ENCODE results near the gene GAS7. TPM values are rescaled to one million over a fixed set of nuclear protein-coding genes. Genes with fewer than 3 reads are reported as not detected.

Gene GAS7
- total RNA-seq, 1 experiment from 2014 or later = 4.1 TPM

DNA sequence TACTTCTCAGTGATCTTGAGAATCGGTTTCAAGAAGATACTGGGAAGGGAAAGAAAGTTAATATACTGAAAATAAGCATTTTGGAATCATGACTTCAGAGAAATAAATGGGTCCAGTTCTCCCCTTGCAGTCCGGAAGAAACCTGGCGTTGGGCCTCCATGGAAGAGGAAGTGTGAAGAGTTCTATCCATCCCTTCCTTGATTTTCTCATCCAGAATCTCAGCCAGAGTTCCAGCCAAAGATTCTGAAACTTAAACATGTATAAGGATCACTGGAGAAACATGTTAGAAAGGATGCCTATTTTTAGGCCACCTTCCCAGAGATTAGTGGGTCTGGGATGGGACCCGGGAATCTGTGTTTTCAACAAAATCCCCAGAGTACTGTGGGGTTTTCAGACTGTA lies 8.7 kb upstream of the GAS7 start:
- intact Hi-C loops (cut with micrococcal nuclease) = no loop called here
- ChIA-PET RAD21 (ENCODE audit: low non-redundant PET in 1 of 2, low total read pairs in 2 of 2, uncharacterized antibody in 2 of 2, unreplicated experiment in 2 of 2) (no interaction called here), CTCF (no interaction called here), POLR2A (no interaction called here)
- TF ChIP-seq ZFX (IDR thresholded peaks at IDR 0.05) = no peak
- TF ChIP-seq, protein P1, sequence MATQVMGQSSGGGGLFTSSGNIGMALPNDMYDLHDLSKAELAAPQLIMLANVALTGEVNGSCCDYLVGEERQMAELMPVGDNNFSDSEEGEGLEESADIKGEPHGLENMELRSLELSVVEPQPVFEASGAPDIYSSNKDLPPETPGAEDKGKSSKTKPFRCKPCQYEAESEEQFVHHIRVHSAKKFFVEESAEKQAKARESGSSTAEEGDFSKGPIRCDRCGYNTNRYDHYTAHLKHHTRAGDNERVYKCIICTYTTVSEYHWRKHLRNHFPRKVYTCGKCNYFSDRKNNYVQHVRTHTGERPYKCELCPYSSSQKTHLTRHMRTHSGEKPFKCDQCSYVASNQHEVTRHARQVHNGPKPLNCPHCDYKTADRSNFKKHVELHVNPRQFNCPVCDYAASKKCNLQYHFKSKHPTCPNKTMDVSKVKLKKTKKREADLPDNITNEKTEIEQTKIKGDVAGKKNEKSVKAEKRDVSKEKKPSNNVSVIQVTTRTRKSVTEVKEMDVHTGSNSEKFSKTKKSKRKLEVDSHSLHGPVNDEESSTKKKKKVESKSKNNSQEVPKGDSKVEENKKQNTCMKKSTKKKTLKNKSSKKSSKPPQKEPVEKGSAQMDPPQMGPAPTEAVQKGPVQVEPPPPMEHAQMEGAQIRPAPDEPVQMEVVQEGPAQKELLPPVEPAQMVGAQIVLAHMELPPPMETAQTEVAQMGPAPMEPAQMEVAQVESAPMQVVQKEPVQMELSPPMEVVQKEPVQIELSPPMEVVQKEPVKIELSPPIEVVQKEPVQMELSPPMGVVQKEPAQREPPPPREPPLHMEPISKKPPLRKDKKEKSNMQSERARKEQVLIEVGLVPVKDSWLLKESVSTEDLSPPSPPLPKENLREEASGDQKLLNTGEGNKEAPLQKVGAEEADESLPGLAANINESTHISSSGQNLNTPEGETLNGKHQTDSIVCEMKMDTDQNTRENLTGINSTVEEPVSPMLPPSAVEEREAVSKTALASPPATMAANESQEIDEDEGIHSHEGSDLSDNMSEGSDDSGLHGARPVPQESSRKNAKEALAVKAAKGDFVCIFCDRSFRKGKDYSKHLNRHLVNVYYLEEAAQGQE (IDR thresholded peaks at IDR 0.05; ENCODE audit: low read depth) = no peak
- TF ChIP-seq CBX3 (IDR thresholded peaks at IDR 0.05; ENCODE audit: low read depth) = no peak
- TF ChIP-seq TCF7L2 (IDR thresholded peaks at IDR 0.05; ENCODE audit: borderline replicate concordance, extremely low read depth, insufficient read depth, insufficient read length) = no peak
- TF ChIP-seq SIN3A (IDR thresholded peaks at IDR 0.05; ENCODE audit: low read depth) = no peak
- TF ChIP-seq, protein P2, sequence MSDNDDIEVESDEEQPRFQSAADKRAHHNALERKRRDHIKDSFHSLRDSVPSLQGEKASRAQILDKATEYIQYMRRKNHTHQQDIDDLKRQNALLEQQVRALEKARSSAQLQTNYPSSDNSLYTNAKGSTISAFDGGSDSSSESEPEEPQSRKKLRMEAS (IDR thresholded peaks at IDR 0.05) = no peak
- TF ChIP-seq EZH2phosphoT487 (IDR thresholded peaks at IDR 0.05; ENCODE audit: borderline replicate concordance) = no peak
- no peak for TF ChIP-seq POLR2A (IDR thresholded peaks at IDR 0.05; ENCODE audit: borderline replicate concordance, extremely low read depth, insufficient read depth, insufficient read length)
- TF ChIP-seq, protein P3, sequence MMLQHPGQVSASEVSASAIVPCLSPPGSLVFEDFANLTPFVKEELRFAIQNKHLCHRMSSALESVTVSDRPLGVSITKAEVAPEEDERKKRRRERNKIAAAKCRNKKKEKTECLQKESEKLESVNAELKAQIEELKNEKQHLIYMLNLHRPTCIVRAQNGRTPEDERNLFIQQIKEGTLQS (IDR thresholded peaks at IDR 0.05) = no peak
- no peak for TF ChIP-seq JUND (IDR thresholded peaks at IDR 0.05)
- TF ChIP-seq ELF1 (IDR thresholded peaks at IDR 0.05; ENCODE audit: borderline replicate concordance, low read depth) = no peak
- TF ChIP-seq, protein P4, sequence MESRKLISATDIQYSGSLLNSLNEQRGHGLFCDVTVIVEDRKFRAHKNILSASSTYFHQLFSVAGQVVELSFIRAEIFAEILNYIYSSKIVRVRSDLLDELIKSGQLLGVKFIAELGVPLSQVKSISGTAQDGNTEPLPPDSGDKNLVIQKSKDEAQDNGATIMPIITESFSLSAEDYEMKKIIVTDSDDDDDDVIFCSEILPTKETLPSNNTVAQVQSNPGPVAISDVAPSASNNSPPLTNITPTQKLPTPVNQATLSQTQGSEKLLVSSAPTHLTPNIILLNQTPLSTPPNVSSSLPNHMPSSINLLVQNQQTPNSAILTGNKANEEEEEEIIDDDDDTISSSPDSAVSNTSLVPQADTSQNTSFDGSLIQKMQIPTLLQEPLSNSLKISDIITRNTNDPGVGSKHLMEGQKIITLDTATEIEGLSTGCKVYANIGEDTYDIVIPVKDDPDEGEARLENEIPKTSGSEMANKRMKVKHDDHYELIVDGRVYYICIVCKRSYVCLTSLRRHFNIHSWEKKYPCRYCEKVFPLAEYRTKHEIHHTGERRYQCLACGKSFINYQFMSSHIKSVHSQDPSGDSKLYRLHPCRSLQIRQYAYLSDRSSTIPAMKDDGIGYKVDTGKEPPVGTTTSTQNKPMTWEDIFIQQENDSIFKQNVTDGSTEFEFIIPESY (IDR thresholded peaks at IDR 0.05; ENCODE audit: extremely low read depth, insufficient replicate concordance, low read length) = no peak
- no peak for TF ChIP-seq FOSL1 (IDR thresholded peaks at IDR 0.05; ENCODE audit: low read depth)
- no peak for TF ChIP-seq SRF (IDR thresholded peaks at IDR 0.05; ENCODE audit: low read depth)
- TF ChIP-seq ZNF274 (IDR thresholded peaks at IDR 0.05; ENCODE audit: low read depth, low read length) = no peak
- no peak for TF ChIP-seq CEBPB (IDR thresholded peaks at IDR 0.05; ENCODE audit: low read depth)
- no peak for TF ChIP-seq SP1 (IDR thresholded peaks at IDR 0.05; ENCODE audit: low read depth)
- no peak for TF ChIP-seq EZH2 (IDR thresholded peaks at IDR 0.05)
- no peak for TF ChIP-seq EGR1 (IDR thresholded peaks at IDR 0.05; ENCODE audit: low read depth)
- no peaks in the 10 kb centered on the region for H3K36me3 ChIP-seq (ENCODE audit: control insufficient read depth in 1 of 2, insufficient read depth in 2 of 2, low read length in 2 of 2)
- no peaks in the 10 kb centered on the region for H4K20me1 ChIP-seq (ENCODE audit: insufficient read depth)
- H3K4me3 ChIP-seq (replicated peaks in 1 of 2; ENCODE audit: low read depth in 1 of 2, low read length in 2 of 2) = no peak overlapping the region
- no peak overlapping the region for H3K4me2 ChIP-seq (ENCODE audit: low read length)
- H3K9me2 ChIP-seq (ENCODE audit: insufficient read depth) = no peaks in the 10 kb centered on the region
- no peak for ATAC-seq
- DNase-seq (ENCODE audit: low read depth, low spot score) = no peak
- peaks cover 5 to 7% of the 10 kb centered on the region in 2 experiments; a peak in 2 of 4 replicates for H3K4me1 ChIP-seq (ENCODE audit: control insufficient read depth in 1 of 2, insufficient read depth in 2 of 2, low read length in 2 of 2)
- no peak overlapping the region for H3K9ac ChIP-seq (ENCODE audit: low read length)
- H3K9me3 ChIP-seq (ENCODE audit: control insufficient read depth in 1 of 2, insufficient read depth in 1 of 2, low read depth in 1 of 2, low read length in 2 of 2) = peaks cover 7 to 8% of the 10 kb centered on the region in 2 experiments; a peak in 1 of 4 replicates
- H3K27ac ChIP-seq (ENCODE audit: low read depth, low read length) = no peak overlapping the region
- no peaks in the 10 kb centered on the region for H3K79me2 ChIP-seq (ENCODE audit: insufficient read depth, low read length)
- H3K27me3 ChIP-seq (ENCODE audit: insufficient read depth, low read length) = no peaks in the 10 kb centered on the region
- H2AFZ ChIP-seq (ENCODE audit: low read depth, low read length, poor library complexity, severe bottlenecking) = no peak overlapping the region
- BruUV-seq (replicated peaks) = no TSS peak

Data from HCT116 (cell line).